CD4-positive, CD25-positive, alpha-beta regulatory T cell (primary cell): ENCODE measurements around the gene RPP14. TPM values are rescaled to one million over a fixed set of nuclear protein-coding genes. Genes with fewer than 3 reads are reported as not detected.
A peak's percentile ranks its signal among the peaks of the same experiment; 100 is the strongest.

Source experiments
- ATAC-seq, 2 donors: fragments of 150-1000 bp; cut with Tn5 transposase; one replicate each; pipeline ENCODE4 v1.10.0; 2021; ENCODE audit warnings: low read depth in 2 of 2, moderate number of reproducible peaks in 2 of 2, moderate library complexity in 1 of 2
- DNase-seq, 3 donors: peaks; one replicate each; pipeline versions ENCODE4 v3.0.0 to v3.0.0-alpha.2; 2012 to 2022; ENCODE audit warnings: mixed read lengths in 1 of 3
- H3K27ac ChIP-seq: one replicate; pipeline ENCODE4 v1.7.0; 2013; ENCODE audit warnings: mild to moderate bottlenecking, low read length; ENCODE audit not compliant: insufficient read depth, poor library complexity, severe bottlenecking
- H3K27me3 ChIP-seq: one replicate; pipeline ENCODE4 v1.7.0; 2013; ENCODE audit warnings: low read length; ENCODE audit not compliant: control insufficient read depth, insufficient read depth
- H3K36me3 ChIP-seq: one replicate; pipeline ENCODE4 v1.7.0; 2013; ENCODE audit warnings: mild to moderate bottlenecking, low read length, moderate library complexity; ENCODE audit not compliant: control insufficient read depth, insufficient read depth
- H3K4me1 ChIP-seq: 2 replicates; pipeline ENCODE4 v1.7.0; 2013; ENCODE audit warnings: mild to moderate bottlenecking, low read length; ENCODE audit not compliant: insufficient read depth, control insufficient read depth, poor library complexity, severe bottlenecking
- H3K4me3 ChIP-seq: one replicate; pipeline ENCODE4 v1.7.0; 2013; ENCODE audit warnings: low read depth, mild to moderate bottlenecking, low read length, moderate library complexity
- H3K9me3 ChIP-seq, 2 experiments: 1 replicate in 1 of 2; 2 replicates in 1 of 2; pipeline ENCODE4 v1.7.0; 2013; ENCODE audit warnings: low read length in 2 of 2, mild to moderate bottlenecking in 1 of 2, moderate library complexity in 1 of 2; ENCODE audit not compliant: control insufficient read depth in 2 of 2
- H3K27ac Mint-ChIP-seq, 3 donors: one replicate each; pipeline ENCODE4 v1.8.0; 2020 to 2022; ENCODE audit warnings: mild to moderate bottlenecking in 3 of 3, mixed read lengths in 3 of 3, moderate library complexity in 2 of 3
- H3K27me3 Mint-ChIP-seq: one replicate; pipeline ENCODE4 v1.8.0; 2022; ENCODE audit warnings: mild to moderate bottlenecking, mixed read lengths
- H3K36me3 Mint-ChIP-seq: one replicate; pipeline ENCODE4 v1.8.0; 2020; ENCODE audit warnings: mixed read lengths
- H3K4me1 Mint-ChIP-seq, 4 donors: one replicate each; pipeline ENCODE4 v1.8.0; 2020 to 2022; ENCODE audit warnings: mixed read lengths in 4 of 4, mild to moderate bottlenecking in 1 of 4
- H3K4me3 Mint-ChIP-seq, 4 donors: one replicate each; pipeline ENCODE4 v1.8.0; 2020 to 2022; ENCODE audit warnings: mild to moderate bottlenecking in 4 of 4, mixed read lengths in 4 of 4, moderate library complexity in 3 of 4
- H3K9me3 Mint-ChIP-seq, 7 donors: one replicate each; pipeline ENCODE4 v1.8.0; 2020 to 2022; ENCODE audit warnings: mixed read lengths in 7 of 7, mild to moderate bottlenecking in 3 of 7, moderate library complexity in 2 of 7
- polyA plus RNA-seq, 4 donors: library from polyadenylated mRNA; unstranded; fragments of 300-500 nt; fragmentation: Illumina TruSeq; gene quantifications; one replicate each; pipeline ENCODE4 v1.2.3, GENCODE V29; 2021
- total RNA-seq: library from RNA; stranded (reverse); gene quantifications from one replicate; pipeline ENCODE4 v1.2.3, GENCODE V29; 2022

RPP14 gene
- total and polyA plus RNA-seq, 5 donors from 2014 or later = 5.7 to 14.3 (median 7.0) TPM

DNA sequence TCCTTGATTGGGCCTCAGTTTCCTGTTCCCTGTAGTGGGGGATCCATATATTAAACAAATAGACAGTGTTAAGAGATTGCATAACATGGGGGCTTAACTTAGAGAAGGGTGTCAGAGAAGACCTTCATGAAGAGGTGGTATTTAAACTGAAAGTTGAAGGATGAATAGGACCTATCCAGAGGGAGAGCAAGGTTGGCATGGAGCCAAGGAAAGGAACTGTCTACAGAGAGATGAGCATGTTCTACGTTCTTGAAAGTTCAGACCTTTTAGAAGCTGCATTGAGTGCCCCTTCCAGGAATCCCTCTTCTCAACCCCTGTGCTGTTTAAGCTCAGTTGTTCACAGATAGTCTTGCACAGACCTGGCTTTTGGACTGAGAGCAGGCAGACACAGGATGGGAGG is 2.7 kb downstream of the RPP14 start:
- H3K4me3 Mint-ChIP-seq = peak overlapping the region in 3 of 4 donors; percentile 46 to 98 (median 96)
- peaks cover 18% of the 10 kb centered on the region for H3K27me3 Mint-ChIP-seq
- peaks cover 0 to 2% (median 0%) of the 10 kb centered on the region in 7 donors for H3K9me3 Mint-ChIP-seq
- H3K27ac Mint-ChIP-seq = peak overlapping the region in 2 of 3 donors; percentile 65 to 100
- Histone ChIP-seq H3K9me3 (no peaks in the 10 kb centered on the region), H3K27me3 (no peaks in the 10 kb centered on the region), H3K27ac (no peak overlapping the region), H3K36me3 (peaks cover 21% of the 10 kb centered on the region), H3K4me1 (peaks cover 29% of the 10 kb centered on the region), H3K4me3 (peak overlapping the region; percentile 26)
- peaks cover 11 to 60% (median 27%) of the 10 kb centered on the region in 4 donors for H3K4me1 Mint-ChIP-seq
- DNase-seq (no peak), ATAC-seq (no peak)
- peaks cover 20% of the 10 kb centered on the region for H3K36me3 Mint-ChIP-seq

DNA sequence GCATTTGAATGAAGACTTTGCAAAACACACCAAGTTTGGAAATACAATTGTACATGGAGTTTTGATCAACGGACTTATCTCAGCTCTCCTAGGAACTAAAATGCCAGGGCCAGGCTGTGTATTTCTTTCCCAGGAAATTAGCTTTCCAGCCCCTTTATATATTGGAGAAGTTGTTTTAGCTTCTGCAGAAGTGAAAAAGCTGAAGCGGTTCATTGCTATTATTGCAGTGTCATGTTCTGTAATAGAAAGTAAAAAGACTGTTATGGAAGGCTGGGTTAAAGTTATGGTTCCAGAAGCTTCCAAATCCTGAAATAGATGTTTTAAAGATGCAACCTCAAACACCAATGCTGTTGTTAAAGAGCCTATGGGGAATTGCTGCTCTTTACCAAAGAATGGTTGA is 11.8 kb downstream of the RPP14 start:
- Histone ChIP-seq H3K4me3 (no peak overlapping the region), H3K36me3 (peaks cover 48% of the 10 kb centered on the region), H3K9me3 (no peaks in the 10 kb centered on the region), H3K27ac (no peak overlapping the region), H3K4me1 (no peaks in the 10 kb centered on the region), H3K27me3 (no peaks in the 10 kb centered on the region)
- H3K4me1 Mint-ChIP-seq = peaks cover 0 to 12% (median 10%) of the 10 kb centered on the region in 4 donors
- ATAC-seq (no peak), DNase-seq (no peak)
- H3K9me3 Mint-ChIP-seq = no peaks in the 10 kb centered on the region
- no peak overlapping the region for H3K27ac Mint-ChIP-seq
- no peaks in the 10 kb centered on the region for H3K27me3 Mint-ChIP-seq
- H3K36me3 Mint-ChIP-seq = peaks cover 21% of the 10 kb centered on the region
- H3K4me3 Mint-ChIP-seq = no peak overlapping the region

- no peak overlapping the region for H3K27ac Mint-ChIP-seq
- no peak for DNase-seq
- H3K27me3 ChIP-seq = no peaks in the 10 kb centered on the region
- peaks cover 8% of the 10 kb centered on the region for H3K36me3 Mint-ChIP-seq
- no peak overlapping the region for H3K4me3 Mint-ChIP-seq
- no peaks in the 10 kb centered on the region for H3K9me3 ChIP-seq
- H3K27ac ChIP-seq = no peak overlapping the region
- peaks cover 8 to 24% (median 19%) of the 10 kb centered on the region in 4 donors for H3K4me1 Mint-ChIP-seq
- H3K9me3 Mint-ChIP-seq = no peaks in the 10 kb centered on the region
- H3K4me1 ChIP-seq = peaks cover 10% of the 10 kb centered on the region
- ATAC-seq = no peak
- H3K4me3 ChIP-seq = no peak overlapping the region
- peaks cover 19% of the 10 kb centered on the region for H3K36me3 ChIP-seq
- H3K27me3 Mint-ChIP-seq = no peaks in the 10 kb centered on the region
Observed at GRCh38 chr3:58321791-58322190, 15.7 kb downstream of the RPP14 start.

DNA sequence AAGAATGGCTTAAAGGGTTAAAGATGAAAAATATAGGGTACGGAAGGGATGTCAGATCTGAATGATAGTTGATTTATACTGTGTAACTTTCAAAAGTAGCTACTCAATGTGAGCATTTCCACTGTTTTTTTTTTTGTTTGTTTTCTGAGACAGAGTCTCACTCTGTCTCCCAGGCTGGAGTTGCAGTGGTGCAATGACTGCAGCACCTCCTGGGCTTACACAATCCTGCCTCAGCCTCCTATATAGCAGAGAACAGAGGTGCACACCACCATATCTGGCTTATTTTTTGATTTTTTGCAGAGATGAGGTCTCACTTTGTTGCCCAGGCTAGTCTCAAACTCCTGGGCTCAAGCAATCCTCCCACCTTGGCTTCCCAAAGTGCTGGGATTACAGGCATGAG is 16.7 kb downstream of the RPP14 start:
- Mint-ChIP-seq H3K4me3 (no peak overlapping the region), H3K9me3 (no peaks in the 10 kb centered on the region), H3K36me3 (peaks cover 4% of the 10 kb centered on the region), H3K27me3 (no peaks in the 10 kb centered on the region), H3K4me1 (peaks cover 8 to 24% (median 19%) of the 10 kb centered on the region in 4 donors), H3K27ac (peak overlapping the region in 1 of 3 donors; percentile 38)
- H3K9me3 ChIP-seq = no peaks in the 10 kb centered on the region
- H3K36me3 ChIP-seq = peaks cover 9% of the 10 kb centered on the region
- ATAC-seq (no peak), DNase-seq (no peak)
- H3K27ac ChIP-seq = no peak overlapping the region
- no peak overlapping the region for H3K4me3 ChIP-seq
- H3K4me1 ChIP-seq = peaks cover 10% of the 10 kb centered on the region
- H3K27me3 ChIP-seq = no peaks in the 10 kb centered on the region

DNA sequence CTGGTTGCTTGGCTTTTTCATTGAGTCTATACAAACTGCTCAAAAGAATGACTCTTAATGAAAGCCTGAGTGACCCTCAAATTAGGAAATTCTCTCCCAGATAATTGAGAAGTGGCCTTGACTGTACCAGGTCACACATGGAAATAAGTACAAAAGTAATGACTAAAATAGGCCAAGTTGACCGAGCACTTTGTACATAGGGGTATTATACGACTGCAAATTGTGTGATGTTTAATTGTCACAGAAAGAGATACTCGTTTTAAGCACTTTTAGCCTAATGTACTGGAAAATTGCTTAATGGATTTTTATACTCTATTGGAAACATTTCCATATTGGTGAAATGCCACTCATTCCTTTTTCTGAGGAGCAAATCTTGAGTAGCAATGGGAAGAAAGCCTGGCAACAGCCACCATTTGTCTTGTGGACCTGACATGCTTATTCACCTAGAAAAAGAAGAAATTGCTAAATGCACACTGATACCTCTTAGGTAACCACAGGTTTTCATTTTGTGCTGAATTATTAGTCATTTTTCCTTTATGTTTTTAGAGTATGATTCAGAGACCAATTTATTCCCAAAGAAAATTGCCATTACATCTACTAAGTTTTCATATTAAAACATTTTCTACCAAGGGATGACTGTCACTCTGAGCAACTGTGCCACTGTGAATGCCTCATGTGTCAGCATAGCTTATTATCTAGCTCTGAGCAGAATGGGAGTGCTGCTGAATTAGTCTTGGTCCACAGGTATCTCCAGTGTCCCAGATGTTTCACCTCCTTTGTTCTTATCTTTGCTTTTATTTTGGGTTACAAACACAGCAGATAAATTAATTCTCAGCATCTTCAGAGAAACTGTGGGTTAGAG is 17.7 kb downstream of the RPP14 start:
- Mint-ChIP-seq H3K36me3 (peaks cover 4% of the 10 kb centered on the region), H3K27ac (peak overlapping the region; percentile 18 to 83 (median 75)), H3K4me3 (no peak overlapping the region), H3K4me1 (peaks cover 8 to 24% (median 19%) of the 10 kb centered on the region in 4 donors), H3K27me3 (no peaks in the 10 kb centered on the region), H3K9me3 (no peaks in the 10 kb centered on the region)
- DNase-seq = no peak
- ATAC-seq = no peak
- peak overlapping the region; percentile 24 for H3K27ac ChIP-seq
- no peak overlapping the region for H3K4me3 ChIP-seq
- no peaks in the 10 kb centered on the region for H3K9me3 ChIP-seq
- no peaks in the 10 kb centered on the region for H3K27me3 ChIP-seq
- peaks cover 10% of the 10 kb centered on the region for H3K4me1 ChIP-seq
- peaks cover 6% of the 10 kb centered on the region for H3K36me3 ChIP-seq

GRCh38 chr3:58324391-58325390 is 18.6 kb downstream of the RPP14 start:
- H3K36me3 Mint-ChIP-seq = no peaks in the 10 kb centered on the region
- H3K27ac Mint-ChIP-seq = peak overlapping the region; percentile 42 to 83 (median 75)
- H3K4me3 Mint-ChIP-seq = no peak overlapping the region

DNA sequence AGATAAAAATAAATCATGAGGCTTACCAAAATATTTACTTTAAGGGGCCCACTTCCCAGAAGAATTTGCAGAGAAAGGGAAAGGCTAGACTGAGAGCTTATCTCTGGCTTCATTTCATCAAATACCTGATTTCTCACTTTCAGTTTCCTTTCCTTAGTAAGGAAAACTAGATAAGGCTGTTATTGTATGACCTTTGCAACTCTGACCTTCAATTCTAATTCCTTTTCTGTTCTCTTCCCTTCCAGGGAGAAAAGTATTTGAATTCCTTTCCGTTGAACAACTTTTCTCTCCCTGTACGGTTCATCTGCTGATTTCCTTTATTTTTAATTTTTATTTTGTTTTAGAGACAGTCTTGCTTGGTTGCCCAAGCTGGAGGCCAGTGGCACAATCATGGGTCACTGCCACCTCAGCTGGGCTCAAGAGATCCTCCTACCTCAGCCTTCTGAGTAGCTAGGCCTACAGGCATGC is 19.5 kb downstream of the RPP14 start:
- Mint-ChIP-seq H3K27me3 (no peaks in the 10 kb centered on the region), H3K9me3 (peaks cover 0 to 1% (median 0%) of the 10 kb centered on the region in 7 donors), H3K27ac (peak overlapping the region in 2 of 3 donors; percentile 42 to 83), H3K4me1 (peaks cover 8 to 24% (median 18%) of the 10 kb centered on the region in 4 donors), H3K4me3 (no peak overlapping the region), H3K36me3 (no peaks in the 10 kb centered on the region)
- Histone ChIP-seq H3K27me3 (no peaks in the 10 kb centered on the region), H3K4me1 (peaks cover 10% of the 10 kb centered on the region), H3K36me3 (no peaks in the 10 kb centered on the region), H3K4me3 (no peak overlapping the region), H3K27ac (no peak overlapping the region), H3K9me3 (no peaks in the 10 kb centered on the region)
- DNase-seq (no peak), ATAC-seq (no peak)

More at GRCh38 chr3:58324391-58325390, 18.6 kb downstream of the RPP14 start:
- no peak for ATAC-seq
- Mint-ChIP-seq H3K9me3 (peaks cover 0 to 1% (median 0%) of the 10 kb centered on the region in 7 donors), H3K27me3 (no peaks in the 10 kb centered on the region), H3K4me1 (peaks cover 8 to 24% (median 18%) of the 10 kb centered on the region in 4 donors)
- Histone ChIP-seq H3K36me3 (no peaks in the 10 kb centered on the region), H3K4me3 (no peak overlapping the region), H3K27ac (peak overlapping the region; percentile 24), H3K4me1 (peaks cover 10% of the 10 kb centered on the region), H3K9me3 (no peaks in the 10 kb centered on the region), H3K27me3 (no peaks in the 10 kb centered on the region)
- peak in 2 of 3 donors; percentile 21 to 45 for DNase-seq
